ENCODE data around the gene ACKR3. TPM values are rescaled to one million over a fixed set of nuclear protein-coding genes. Genes with fewer than 3 reads are reported as not detected.

ACKR3 gene
- total and polyA plus RNA-seq, 10 of the 15 experiments (the other 5 are each of a cell fraction or from before 2014, with no cell fraction given) = 3.0 to 154 (median 6.4) TPM

DNA sequence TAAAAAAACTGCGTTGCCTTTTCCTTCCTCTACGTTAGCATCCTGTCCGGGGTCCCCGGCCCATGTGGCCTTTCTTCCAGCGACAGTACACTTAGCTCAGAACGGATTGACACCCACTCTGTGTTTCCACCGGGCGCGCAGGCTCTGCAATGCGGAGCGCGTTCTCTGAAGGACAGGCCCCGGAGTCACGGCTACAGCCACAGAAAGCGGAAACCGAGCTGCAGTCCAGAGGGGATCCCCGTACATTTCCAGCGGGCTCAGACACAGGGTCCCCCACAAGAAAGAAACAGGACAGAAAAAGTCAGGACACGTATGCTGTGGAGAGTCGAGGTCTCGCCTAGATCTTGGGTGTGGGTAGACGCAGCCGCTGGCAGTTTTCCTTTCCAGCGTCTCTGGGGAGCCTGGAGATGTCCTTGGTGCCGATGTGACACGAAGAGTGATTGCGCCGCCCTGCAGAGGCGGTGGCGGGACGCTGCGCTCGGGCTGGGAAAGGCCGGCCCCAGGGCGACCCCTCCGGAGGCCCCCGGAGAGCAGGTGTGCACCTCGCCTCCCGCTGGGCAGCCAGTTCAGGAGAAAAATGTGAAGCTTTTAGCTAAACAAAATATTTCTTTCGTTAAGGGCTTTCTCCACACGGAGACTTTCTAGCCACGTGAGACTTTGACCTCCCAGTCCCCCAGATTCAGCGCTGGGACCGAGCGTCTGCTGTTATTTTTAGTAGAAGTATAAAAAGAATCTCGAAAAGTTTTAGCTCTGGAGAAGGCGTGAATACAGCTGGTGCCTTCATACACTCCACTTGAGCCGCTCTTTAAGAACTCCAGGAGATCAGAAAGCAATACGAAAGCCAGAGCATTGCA is 1.3 kb upstream of the ACKR3 start (continued):
- no peak for TF ChIP-seq ZBTB33 (IDR thresholded peaks at IDR 0.05)
- no peak for TF ChIP-seq KDM1A (IDR thresholded peaks at IDR 0.05; ENCODE audit: borderline replicate concordance)
- 0 out of 2 replicates have a peak, but pooled peaks have one; percentile 24 for TF ChIP-seq NBN (IDR thresholded peaks at IDR 0.05)
- TF ChIP-seq IKZF2 (IDR thresholded peaks at IDR 0.05) = peak; percentile 71 to 73
- TF ChIP-seq CBX5 (IDR thresholded peaks at IDR 0.05; ENCODE audit: low read depth) = no peak
- no peak for TF ChIP-seq MYC (IDR thresholded peaks at IDR 0.05; ENCODE audit: insufficient read depth, insufficient read length, insufficient replicate concordance, low read length, severe bottlenecking)
- TF ChIP-seq HDAC2 (IDR thresholded peaks at IDR 0.05) = 0 out of 2 replicates have a peak, but pooled peaks have one; percentile 54
- TF ChIP-seq, protein P1, sequence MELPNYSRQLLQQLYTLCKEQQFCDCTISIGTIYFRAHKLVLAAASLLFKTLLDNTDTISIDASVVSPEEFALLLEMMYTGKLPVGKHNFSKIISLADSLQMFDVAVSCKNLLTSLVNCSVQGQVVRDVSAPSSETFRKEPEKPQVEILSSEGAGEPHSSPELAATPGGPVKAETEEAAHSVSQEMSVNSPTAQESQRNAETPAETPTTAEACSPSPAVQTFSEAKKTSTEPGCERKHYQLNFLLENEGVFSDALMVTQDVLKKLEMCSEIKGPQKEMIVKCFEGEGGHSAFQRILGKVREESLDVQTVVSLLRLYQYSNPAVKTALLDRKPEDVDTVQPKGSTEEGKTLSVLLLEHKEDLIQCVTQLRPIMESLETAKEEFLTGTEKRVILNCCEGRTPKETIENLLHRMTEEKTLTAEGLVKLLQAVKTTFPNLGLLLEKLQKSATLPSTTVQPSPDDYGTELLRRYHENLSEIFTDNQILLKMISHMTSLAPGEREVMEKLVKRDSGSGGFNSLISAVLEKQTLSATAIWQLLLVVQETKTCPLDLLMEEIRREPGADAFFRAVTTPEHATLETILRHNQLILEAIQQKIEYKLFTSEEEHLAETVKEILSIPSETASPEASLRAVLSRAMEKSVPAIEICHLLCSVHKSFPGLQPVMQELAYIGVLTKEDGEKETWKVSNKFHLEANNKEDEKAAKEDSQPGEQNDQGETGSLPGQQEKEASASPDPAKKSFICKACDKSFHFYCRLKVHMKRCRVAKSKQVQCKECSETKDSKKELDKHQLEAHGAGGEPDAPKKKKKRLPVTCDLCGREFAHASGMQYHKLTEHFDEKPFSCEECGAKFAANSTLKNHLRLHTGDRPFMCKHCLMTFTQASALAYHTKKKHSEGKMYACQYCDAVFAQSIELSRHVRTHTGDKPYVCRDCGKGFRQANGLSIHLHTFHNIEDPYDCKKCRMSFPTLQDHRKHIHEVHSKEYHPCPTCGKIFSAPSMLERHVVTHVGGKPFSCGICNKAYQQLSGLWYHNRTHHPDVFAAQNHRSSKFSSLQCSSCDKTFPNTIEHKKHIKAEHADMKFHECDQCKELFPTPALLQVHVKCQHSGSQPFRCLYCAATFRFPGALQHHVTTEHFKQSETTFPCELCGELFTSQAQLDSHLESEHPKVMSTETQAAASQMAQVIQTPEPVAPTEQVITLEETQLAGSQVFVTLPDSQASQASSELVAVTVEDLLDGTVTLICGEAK (IDR thresholded peaks at IDR 0.05; ENCODE audit: borderline replicate concordance) = 0 out of 2 replicates have a peak, but pooled peaks have one; percentile 34
- TF ChIP-seq CUX1 (IDR thresholded peaks at IDR 0.05; ENCODE audit: insufficient replicate concordance, low read depth, low read length) = peak; percentile 30
- TF ChIP-seq E4F1 (IDR thresholded peaks at IDR 0.05; ENCODE audit: borderline replicate concordance, partially characterized antibody) = no peak
- 0 out of 2 replicates have a peak, but pooled peaks have one; percentile 69 for TF ChIP-seq GATAD2B (conservative IDR thresholded peaks at IDR 0.05; ENCODE audit: low read depth)
- no peak for TF ChIP-seq YBX1 (IDR thresholded peaks at IDR 0.05)
- TF ChIP-seq SMAD5 (IDR thresholded peaks at IDR 0.05; ENCODE audit: low read depth) = no peak
- TF ChIP-seq FOXM1 (IDR thresholded peaks at IDR 0.05; ENCODE audit: low read depth, low read length) = 0 out of 2 replicates have a peak, but pooled peaks have one; percentile 22
